Tibial artery (tissue), 4 donors: ENCODE data around the gene C19orf53.

ENCODE experiments used
- DNase-seq, 2 donors: peaks; one replicate each; pipeline ENCODE4 v3.0.0-alpha.2; 2019
- H3K27ac ChIP-seq, 2 donors: fragments of 200-600 bp; sonication (generic) in 1 of 2; 1 replicate in 1 of 2; 2 replicates in 1 of 2; pipeline ENCODE4 v1.5.1; 2018 to 2019; ENCODE audit warnings: mild to moderate bottlenecking in 1 of 2
- H3K27me3 ChIP-seq, 2 donors: fragments of 200-600 bp; sonication (generic) in 1 of 2; one replicate each; pipeline versions ENCODE4 v1.5.1 to v1.6.0; 2016 to 2019
- H3K36me3 ChIP-seq, 3 donors: fragments of 200-600 bp; sonication (generic) in 2 of 3; one replicate each; pipeline ENCODE4 v1.5.1; 2016 to 2019; ENCODE audit warnings: mild to moderate bottlenecking in 2 of 3
- H3K4me1 ChIP-seq, 4 donors: fragments of 200-600 bp; sonication (generic) in 2 of 4; 1 replicate in 3 of 4; 2 replicates in 1 of 4; pipeline ENCODE4 v1.5.1; 2016 to 2019
- H3K4me3 ChIP-seq, 2 donors: fragments of 200-600 bp; sonication (generic) in 1 of 2; 1 replicate in 1 of 2; 2 replicates in 1 of 2; pipeline ENCODE4 v1.5.1; 2018 to 2019; ENCODE audit warnings: mild to moderate bottlenecking in 2 of 2
- H3K9me3 ChIP-seq, 3 donors: fragments of 200-600 bp; sonication (generic) in 1 of 3; one replicate each; pipeline ENCODE4 v1.5.1; 2016 to 2019
- intact Hi-C: fragments of 100-400 bp; cut with DNase I; formaldehyde crosslinking; loops from one replicate; pipeline ENCODE4 v1.15.0; 2023; ENCODE audit warnings: low total_unique reads
- TF ChIP-seq, protein P1 (sequence below), 2 experiments: fragments of 200-600 bp in 1 of 2; fragments of 450-650 bp in 1 of 2; IDR thresholded peaks; one replicate each; pipeline ENCODE4 v1.5.1; 2017 to 2019; ENCODE audit warnings: antibody characterized with exemption in 2 of 2, mild to moderate bottlenecking in 1 of 2, moderate library complexity in 1 of 2

C19orf53 gene

DNA sequence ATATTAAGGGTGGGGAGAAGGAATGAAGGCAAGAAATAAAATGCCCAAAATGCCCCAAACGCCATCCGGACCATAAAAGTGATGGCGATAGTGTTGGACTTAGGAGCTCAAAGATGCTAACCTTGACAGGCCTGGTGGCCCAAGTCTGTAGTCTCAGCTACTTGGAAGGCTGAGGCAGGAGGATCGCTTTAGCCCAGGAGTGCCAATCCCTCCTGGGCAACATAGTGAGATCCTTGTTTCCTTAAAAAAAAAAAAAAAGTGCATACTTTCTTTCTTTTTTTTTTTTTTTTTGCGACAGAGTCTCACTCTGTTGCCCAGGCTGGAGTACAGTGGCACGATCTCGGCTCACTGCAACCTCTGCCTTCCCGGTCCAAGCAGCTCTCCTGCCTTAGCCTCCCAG, 41.9 kb upstream of the C19orf53 start:
- Histone ChIP-seq H3K36me3 (peaks cover 0 to 3% (median 0%) of the 10 kb centered on the region in 3 donors), H3K9me3 (no peaks in the 10 kb centered on the region), H3K4me3 (peak overlapping the region; percentile 50 to 64), H3K27me3 (no peaks in the 10 kb centered on the region), H3K27ac (peak overlapping the region; percentile 94), H3K4me1 (peaks cover 0 to 44% (median 27%) of the 10 kb centered on the region in 4 donors)
- intact Hi-C loops = no loop called here
- TF ChIP-seq, protein P1, sequence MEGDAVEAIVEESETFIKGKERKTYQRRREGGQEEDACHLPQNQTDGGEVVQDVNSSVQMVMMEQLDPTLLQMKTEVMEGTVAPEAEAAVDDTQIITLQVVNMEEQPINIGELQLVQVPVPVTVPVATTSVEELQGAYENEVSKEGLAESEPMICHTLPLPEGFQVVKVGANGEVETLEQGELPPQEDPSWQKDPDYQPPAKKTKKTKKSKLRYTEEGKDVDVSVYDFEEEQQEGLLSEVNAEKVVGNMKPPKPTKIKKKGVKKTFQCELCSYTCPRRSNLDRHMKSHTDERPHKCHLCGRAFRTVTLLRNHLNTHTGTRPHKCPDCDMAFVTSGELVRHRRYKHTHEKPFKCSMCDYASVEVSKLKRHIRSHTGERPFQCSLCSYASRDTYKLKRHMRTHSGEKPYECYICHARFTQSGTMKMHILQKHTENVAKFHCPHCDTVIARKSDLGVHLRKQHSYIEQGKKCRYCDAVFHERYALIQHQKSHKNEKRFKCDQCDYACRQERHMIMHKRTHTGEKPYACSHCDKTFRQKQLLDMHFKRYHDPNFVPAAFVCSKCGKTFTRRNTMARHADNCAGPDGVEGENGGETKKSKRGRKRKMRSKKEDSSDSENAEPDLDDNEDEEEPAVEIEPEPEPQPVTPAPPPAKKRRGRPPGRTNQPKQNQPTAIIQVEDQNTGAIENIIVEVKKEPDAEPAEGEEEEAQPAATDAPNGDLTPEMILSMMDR (IDR thresholded peaks at IDR 0.05) = no peak
- no peak for DNase-seq

DNA sequence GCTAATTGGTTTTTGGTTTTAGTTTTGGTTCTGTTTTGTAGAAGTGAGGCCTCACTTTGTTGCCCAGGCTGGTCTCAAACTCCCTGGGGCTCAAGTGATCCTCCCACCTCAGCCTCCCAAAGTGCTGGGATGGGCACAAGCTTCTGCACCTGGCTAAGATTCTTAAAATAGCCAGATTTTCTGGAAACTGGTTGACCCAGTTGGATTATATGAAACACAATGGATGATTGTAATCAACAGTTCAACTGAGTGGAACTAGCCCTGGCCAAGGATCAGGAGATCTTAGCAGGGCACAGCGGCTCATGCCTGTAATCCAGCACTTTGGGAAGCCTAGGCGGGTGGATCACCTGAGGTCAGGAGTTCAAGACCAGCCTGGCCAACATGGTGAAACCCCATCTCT, 39.5 kb upstream of the C19orf53 start:
- no peak overlapping the region for H3K27ac ChIP-seq
- no peaks in the 10 kb centered on the region for H3K9me3 ChIP-seq
- H3K4me3 ChIP-seq = no peak overlapping the region
- intact Hi-C loops = no loop called here
- DNase-seq = no peak
- H3K36me3 ChIP-seq = peaks cover 0 to 6% (median 0%) of the 10 kb centered on the region in 3 donors
- no peaks in the 10 kb centered on the region for H3K27me3 ChIP-seq
- peaks cover 0 to 21% (median 16%) of the 10 kb centered on the region in 4 donors for H3K4me1 ChIP-seq
- TF ChIP-seq, protein P1 (IDR thresholded peaks at IDR 0.05) = no peak

DNA sequence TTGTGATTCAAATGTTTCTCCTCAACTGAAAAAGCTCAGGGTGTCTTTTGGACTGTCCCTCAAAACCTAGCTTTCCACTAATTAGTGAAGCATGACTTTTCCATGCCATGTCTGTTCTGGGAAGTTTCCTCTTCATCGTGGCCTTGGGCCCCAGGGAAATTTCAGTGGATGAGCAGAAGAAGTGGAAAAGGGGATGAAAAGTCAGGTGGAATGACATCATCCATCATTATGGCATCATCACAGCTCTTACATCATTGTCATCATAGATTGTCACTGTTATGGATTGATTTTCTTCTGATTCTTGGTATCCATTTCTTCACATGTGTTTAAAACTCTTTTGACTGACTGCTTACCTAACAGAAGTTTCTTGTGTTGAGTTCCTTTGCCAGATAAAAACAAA, 36.2 kb upstream of the C19orf53 start:
- Histone ChIP-seq H3K27me3 (no peaks in the 10 kb centered on the region), H3K4me1 (no peaks in the 10 kb centered on the region), H3K9me3 (no peaks in the 10 kb centered on the region), H3K36me3 (peaks cover 0 to 6% (median 0%) of the 10 kb centered on the region in 3 donors), H3K4me3 (no peak overlapping the region), H3K27ac (no peak overlapping the region)
- intact Hi-C loops = no loop called here
- TF ChIP-seq, protein P1 (IDR thresholded peaks at IDR 0.05) = no peak
- DNase-seq = no peak

DNA sequence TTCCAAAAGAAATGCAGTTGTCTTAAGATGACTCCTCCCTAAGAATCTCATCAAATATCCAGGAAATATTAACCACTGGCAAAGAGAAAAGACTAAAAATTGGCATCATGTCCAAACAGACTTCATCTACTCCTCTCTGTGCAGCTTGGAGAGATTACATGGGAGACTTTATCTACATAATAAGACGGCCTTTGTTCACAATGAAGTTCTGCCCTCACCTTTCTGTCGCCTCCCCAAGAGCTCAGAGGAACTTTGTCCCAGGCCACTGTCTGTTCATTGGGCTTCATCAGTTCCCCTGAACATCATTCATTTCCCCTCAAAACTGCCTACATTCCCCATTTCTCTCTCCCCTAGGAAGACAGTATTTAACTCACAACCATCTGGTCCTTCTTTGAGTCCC, 32.4 kb upstream of the C19orf53 start:
- peaks cover 0 to 6% (median 0%) of the 10 kb centered on the region in 3 donors for H3K36me3 ChIP-seq
- H3K4me1 ChIP-seq = no peaks in the 10 kb centered on the region
- H3K27me3 ChIP-seq = no peaks in the 10 kb centered on the region
- DNase-seq = no peak
- H3K27ac ChIP-seq = no peak overlapping the region
- no peak overlapping the region for H3K4me3 ChIP-seq
- TF ChIP-seq, protein P1 (IDR thresholded peaks at IDR 0.05) = no peak
- intact Hi-C loops = no loop called here
- H3K9me3 ChIP-seq = no peaks in the 10 kb centered on the region

DNA sequence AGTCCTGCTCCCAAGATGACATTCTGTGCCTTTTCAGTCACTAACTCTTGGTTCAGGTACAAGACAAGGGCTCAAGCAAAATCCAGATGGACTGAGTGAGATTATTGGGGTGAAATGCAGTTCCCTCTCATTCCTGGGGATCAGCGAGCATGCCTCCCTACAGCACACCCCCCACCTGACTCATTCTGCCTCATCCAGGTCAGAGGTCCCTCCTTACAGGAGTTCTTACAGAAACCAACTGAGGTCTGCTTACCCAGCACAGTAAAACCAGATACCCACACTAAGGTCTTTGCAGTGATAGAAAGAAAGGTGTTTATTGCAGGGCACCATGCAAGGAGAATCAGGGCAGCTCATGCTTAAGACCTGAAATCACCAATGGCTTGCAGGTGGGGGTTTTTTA, 31.5 kb upstream of the C19orf53 start:
- no peaks in the 10 kb centered on the region for H3K27me3 ChIP-seq
- DNase-seq = no peak
- H3K27ac ChIP-seq = no peak overlapping the region
- H3K4me3 ChIP-seq = no peak overlapping the region
- TF ChIP-seq, protein P1 (IDR thresholded peaks at IDR 0.05) = no peak
- H3K36me3 ChIP-seq = no peaks in the 10 kb centered on the region
- H3K9me3 ChIP-seq = no peaks in the 10 kb centered on the region
- no peaks in the 10 kb centered on the region for H3K4me1 ChIP-seq
- intact Hi-C loops = no loop called here

DNA sequence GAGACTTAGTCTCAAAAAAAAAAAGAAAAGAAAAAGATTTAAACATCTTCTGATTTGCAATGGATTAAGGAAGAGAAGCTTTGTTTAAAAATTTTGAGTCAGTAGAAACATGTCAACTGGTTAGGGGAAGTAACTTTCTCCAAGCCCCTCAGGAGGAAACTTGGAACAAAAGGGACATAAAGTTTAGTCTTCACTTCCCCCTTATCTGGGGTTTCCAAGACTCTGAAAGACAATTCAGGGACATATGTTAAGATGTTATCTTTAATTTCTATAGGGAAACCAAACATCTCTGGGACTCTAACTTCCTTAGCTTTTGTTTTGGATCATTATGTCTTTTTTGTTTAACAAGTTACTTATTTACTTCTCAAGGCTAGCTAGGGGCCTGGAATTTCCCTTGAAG, 30.1 kb upstream of the C19orf53 start:
- intact Hi-C loops = no loop called here
- Histone ChIP-seq H3K4me3 (no peak overlapping the region), H3K27ac (no peak overlapping the region), H3K9me3 (no peaks in the 10 kb centered on the region), H3K27me3 (no peaks in the 10 kb centered on the region), H3K36me3 (no peaks in the 10 kb centered on the region), H3K4me1 (peaks cover 0 to 11% (median 9%) of the 10 kb centered on the region in 4 donors)
- no peak for DNase-seq
- TF ChIP-seq, protein P1 (IDR thresholded peaks at IDR 0.05) = no peak
